Stimulated activated CD8-positive, alpha-beta memory T cell treated with anti-CD3 and anti-CD28 coated beads, Interleukin-12 subunit alpha, Interleukin-12 subunit beta, amount 100 ng/mL, for 24 hours (primary cell): Measurements from ENCODE around the gene MBTPS1.

Experiments
- DNase-seq: peaks from one replicate; pipeline ENCODE4 v3.0.0-alpha.2; 2020; ENCODE audit errors: extremely low read depth

MBTPS1 gene

GRCh38 chr16:84052071-84052622 is 64.6 kb downstream of the MBTPS1 start:
- no peak for DNase-seq

DNA sequence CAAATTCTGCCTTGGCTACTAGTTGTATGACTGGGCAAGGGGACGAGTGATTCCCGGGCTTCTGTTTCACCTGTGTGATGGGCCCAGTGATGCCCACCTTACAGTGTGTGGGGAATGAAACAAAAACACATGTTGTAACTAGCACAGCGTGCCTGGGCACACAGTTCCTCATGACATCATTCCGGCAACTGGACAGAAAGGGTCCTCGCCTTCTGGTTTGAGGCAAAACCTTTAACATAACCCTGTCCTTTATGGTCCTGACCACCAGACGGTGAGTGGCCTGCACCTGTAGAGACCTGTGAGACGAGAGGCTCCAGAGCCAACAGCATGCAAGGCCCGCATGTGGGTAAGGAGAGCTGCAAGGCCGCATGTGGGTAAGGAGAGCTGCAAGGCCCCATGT is 66.4 kb downstream of the MBTPS1 start:
- DNase-seq, result no peak

DNA sequence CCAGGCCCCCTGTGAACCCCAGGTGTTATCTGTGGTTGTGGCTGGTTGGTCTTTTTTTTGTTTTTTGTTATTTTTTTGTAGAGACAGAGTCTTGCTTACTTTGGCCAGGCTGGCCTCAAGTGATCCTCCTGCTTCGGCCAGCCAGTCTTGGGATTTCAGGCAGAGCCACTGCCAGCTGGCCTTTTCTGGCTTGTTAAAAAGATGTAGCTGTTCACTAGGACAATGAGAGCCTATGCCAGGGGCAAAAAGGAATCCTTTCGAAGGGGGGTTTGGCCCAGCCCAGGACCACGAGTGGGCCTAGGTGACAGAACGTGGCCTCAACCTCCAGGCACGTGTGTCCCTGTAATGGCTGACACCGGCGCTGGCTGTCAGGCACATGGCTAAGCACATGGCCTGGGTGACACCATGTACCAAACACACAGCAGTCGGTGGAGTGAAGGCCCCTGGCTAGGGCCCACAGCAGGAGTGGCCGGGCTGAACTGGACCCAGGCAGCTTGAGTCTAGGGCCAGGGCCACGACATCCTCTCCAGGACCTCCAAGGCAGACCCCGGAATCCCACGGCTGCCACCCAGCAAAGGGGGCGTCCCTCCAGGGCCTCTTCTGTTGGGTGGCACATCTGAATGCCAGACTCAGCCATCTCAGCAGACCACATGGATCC is 67.2 kb downstream of the MBTPS1 start:
- no peak for DNase-seq

DNA sequence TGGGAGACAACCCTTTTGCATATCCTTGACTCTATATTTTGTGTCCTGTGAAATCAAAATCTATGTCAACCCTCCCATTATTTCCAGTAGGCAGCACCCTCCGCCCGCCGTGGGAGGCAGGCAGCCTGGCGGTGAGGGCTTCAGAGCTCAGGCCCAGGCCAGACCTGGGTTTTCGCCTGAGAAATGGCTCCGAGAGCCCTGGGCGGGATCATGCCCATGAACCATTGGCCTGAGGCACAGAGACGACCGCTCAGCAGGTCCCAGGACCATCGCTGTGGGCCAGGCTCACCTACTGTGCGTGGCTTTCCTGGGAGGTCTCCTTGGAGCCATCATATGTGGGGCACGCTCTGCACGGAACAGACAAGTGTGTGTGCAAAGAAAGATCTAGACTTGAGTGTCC is 67.9 kb downstream of the MBTPS1 start:
- no peak for DNase-seq

- DNase-seq, result no peak
Observed at GRCh38 chr16:84048270-84048669, 68.5 kb downstream of the MBTPS1 start.

GRCh38 chr16:84047626-84048025 is 69.1 kb downstream of the MBTPS1 start:
- DNase-seq, result no peak

GRCh38 chr16:84047206-84047605 is 69.5 kb downstream of the MBTPS1 start:
- no peak for DNase-seq

DNA sequence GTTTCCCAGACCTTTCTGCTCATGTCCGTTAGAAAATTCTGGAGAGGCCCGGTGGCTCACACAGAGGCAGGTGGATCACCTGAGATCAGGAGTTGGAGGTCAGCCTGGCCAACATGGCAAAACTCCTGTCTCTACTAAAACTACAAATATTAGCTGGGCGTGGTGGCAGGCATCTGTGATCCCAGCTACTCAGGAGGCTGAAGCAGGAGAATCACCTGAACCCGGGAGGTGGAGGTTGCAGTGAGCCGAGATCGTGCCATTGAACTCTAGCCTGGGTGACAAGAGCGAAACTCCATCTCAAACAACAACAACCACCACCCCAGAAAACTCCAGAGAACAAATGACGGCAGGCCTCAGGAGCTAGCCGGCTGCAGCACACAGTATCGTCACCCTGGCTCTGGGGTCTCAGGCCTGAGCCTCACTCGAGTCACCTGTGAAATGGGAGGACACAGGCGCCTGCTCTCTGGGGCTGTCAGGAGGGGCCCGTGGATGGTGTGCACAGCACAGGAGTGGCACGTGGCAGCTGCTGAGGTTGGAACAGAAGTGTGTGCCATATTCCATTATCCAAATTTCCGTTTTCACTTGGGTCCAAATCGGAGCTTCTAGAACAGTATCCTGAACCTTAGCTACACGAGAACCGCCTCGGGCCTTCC is 70.8 kb downstream of the MBTPS1 start:
- no peak for DNase-seq

DNA sequence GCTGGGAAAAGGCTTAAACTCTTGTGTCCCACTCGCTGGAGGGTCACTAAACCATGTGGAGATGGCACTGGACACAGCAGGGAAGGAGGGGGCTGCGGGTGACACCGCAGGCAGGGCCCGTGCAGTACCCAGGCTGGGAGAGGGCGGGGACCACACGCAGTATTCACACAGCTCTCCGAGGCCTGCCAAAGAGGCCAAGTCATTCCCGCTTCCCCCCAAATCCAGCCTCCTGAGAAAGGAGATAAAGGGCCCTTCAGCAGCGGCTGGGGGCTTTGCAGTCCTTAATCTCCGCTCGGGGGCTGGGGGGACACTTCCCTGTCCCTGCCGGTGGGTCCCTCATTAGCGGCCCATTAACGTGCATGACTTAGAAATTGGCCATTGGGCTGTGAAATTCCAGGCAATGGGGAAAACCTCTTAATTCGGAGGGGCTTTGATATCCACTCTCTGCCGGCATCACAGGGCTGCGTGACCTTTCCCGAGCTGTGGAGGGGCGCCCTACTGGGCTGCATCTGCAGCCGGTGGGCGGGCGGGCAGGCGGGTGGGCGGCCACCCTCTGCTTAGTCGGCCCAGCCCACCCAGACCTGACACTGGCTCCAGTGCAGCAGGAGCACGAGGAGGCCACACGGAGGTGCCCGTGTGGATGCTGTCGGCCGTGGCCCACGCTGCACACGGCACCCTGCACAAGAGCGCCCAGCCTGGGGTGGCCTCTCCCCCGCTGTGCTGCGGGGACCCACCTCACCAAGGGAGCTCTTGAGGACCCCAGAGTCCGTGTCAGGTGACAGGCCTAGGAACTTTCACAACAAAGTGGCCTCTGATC is 71.5 kb downstream of the MBTPS1 start:
- DNase-seq, result no peak

GRCh38 chr16:84044118-84044488 is 72.6 kb downstream of the MBTPS1 start:
- no peak for DNase-seq

- no peak for DNase-seq
Observed at GRCh38 chr16:84043486-84044117, 73.1 kb downstream of the MBTPS1 start.

GRCh38 chr16:84042879-84043485 is 73.8 kb downstream of the MBTPS1 start:
- no peak for DNase-seq

- no peak for DNase-seq
Observed at GRCh38 chr16:84042308-84042878, 74.3 kb downstream of the MBTPS1 start, which contains the start of gene SLC38A8. SLC38A8 (minus strand) TSS chr16:84042795; CDS start chr16:84042157, 638 bp downstream.

- no peak for DNase-seq
Observed at GRCh38 chr16:84041881-84042280, 74.9 kb downstream of the MBTPS1 start.

- no peak for DNase-seq
Observed at GRCh38 chr16:84040823-84041820, 75.6 kb downstream of the MBTPS1 start.

DNA sequence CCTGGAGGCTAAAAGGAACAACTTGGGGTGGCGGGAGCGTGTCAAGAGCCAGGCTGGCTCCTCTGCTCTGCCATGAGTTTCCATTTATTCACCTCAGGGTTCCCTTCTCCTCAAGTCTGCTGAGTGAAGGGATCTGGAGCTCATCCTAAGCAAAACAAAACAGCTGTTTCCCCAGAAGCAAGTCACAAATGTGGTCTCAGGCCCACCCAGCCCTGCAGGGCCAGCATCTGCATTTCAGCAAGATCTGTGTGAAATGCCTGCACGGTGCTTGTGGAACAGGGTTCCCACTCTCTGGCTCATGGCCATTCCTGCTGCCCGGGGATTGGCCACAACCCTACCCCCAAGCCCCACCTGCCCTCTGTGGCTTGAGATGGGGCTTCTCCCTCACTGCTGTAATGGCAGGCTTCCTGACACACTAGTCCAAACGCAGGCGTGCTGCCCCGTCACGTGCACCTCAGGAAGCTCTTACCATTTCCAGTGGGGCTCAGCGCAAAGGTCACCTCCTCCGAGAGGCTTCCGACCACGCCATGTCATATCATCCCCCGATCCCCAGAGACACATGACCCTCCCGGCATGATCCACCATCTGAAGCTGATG is 76.4 kb downstream of the MBTPS1 start:
- DNase-seq, result no peak

DNA sequence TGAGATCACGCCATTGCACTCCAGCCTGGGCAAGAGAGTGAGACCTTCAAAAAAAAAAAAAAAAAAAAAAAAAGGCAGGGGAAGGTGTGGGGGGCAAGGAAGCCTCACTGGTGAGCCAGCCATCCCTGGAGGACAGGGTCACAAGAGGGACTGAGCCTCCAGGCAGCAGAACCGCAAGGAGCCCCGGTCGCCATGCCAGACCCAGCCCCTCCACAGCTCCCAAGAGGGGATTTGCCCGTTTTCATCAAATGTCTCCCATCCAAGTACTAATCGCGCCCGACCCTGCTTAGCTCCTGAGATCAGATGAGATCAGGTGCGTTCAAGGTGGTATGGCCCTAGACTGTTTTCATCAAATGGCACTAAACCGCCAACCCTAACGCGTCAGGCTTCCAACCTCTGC is 77.0 kb downstream of the MBTPS1 start:
- no peak for DNase-seq

DNA sequence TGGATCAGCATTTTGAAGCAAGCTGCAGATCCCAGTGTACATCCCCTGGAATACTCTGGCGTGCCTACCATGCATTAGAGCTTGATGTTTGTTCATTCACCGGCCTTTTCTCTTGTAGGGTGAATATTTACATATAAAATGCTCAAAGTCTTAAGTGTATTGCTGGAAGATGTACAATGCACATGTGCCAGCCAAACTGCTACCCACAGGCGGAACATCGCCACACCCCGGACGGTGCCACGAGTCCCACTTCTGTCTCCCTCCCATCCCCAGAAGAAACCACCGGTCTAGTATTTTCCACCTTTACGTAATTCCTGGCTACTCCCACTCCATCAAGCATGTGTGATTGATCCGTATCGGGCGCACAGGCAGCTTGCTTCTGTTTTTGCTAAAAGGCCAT is 78.3 kb downstream of the MBTPS1 start:
- DNase-seq, result no peak

DNA sequence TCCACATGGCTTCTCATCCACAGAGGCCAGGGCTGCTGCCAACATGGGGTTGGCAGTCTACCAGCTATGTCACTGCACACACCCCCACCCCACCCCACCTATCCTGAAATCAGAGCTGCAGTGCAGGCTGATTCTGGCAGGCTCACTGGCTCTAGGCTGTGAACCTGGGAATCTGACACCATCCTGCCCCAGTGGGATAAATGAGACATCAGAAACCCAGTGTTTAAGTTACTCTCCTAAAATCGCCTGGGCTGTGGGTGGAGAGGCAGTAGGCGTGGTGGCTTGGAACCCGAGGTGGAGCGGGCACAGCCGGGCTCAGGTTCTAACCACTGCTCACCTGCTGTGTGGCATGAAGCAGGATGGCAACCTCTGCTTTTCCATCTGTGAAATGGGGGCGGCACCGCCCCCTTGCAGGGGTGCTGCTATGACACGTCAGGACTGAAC is 79.7 kb downstream of the MBTPS1 start:
- DNase-seq, result no peak

GRCh38 chr16:84036131-84036530 is 80.6 kb downstream of the MBTPS1 start:
- no peak for DNase-seq
